Activated naive CD8-positive, alpha-beta T cell treated with anti-CD3 and anti-CD28 coated beads, Interleukin-2, amount 10 ng/mL, durations not matched to agents 7 days and 5 days (primary cell): Measurements from ENCODE around the gene PHACTR3. TPM values are rescaled to one million over a fixed set of nuclear protein-coding genes. Genes with fewer than 3 reads are reported as not detected.

ENCODE experiments used
- ATAC-seq: fragments of 150-1000 bp; cut with Tn5 transposase; one replicate; pipeline ENCODE4 v1.10.0; 2021; ENCODE audit warnings: low read depth, moderate library complexity
- POLR2A ChIA-PET: fragments of 350-600 bp; sonication (Branson Sonifier 250); formaldehyde crosslinking; loops from one replicate; lab custom pipeline; 2021; ENCODE audit warnings: antibody characterized with exemption; lab: Charles Lee
- DNase-seq: peaks from one replicate; pipeline ENCODE4 v3.0.0; 2021
- H3K27ac Mint-ChIP-seq: one replicate; pipeline ENCODE4 v1.8.0; 2022; ENCODE audit warnings: mild to moderate bottlenecking, mixed read lengths
- H3K27me3 Mint-ChIP-seq: one replicate; pipeline ENCODE4 v1.8.0; 2022; ENCODE audit warnings: mild to moderate bottlenecking, moderate library complexity, mixed read lengths
- H3K36me3 Mint-ChIP-seq: one replicate; pipeline ENCODE4 v1.8.0; 2021; ENCODE audit warnings: mild to moderate bottlenecking, mixed read lengths
- H3K4me1 Mint-ChIP-seq: one replicate; pipeline ENCODE4 v1.8.0; 2021; ENCODE audit warnings: mixed read lengths
- H3K4me3 Mint-ChIP-seq: one replicate; pipeline ENCODE4 v1.8.0; 2022; ENCODE audit warnings: mild to moderate bottlenecking, moderate library complexity, mixed read lengths
- H3K9me3 Mint-ChIP-seq: one replicate; pipeline ENCODE4 v1.8.0; 2021; ENCODE audit warnings: mixed read lengths
- total RNA-seq, 2 experiments: library from RNA; stranded (reverse); gene quantifications; one replicate each; pipeline ENCODE4 v1.2.3, GENCODE V29; 2021

The PHACTR3 gene
- total RNA-seq, 2 experiments from 2014 or later: not detected

GRCh38 chr20:59673288-59673997 lies 69.1 kb downstream of the PHACTR3 start:
- Mint-ChIP-seq H3K9me3 (no peaks in the 10 kb centered on the region), H3K4me1 (no peaks in the 10 kb centered on the region), H3K27ac (no peak overlapping the region), H3K4me3 (no peak overlapping the region), H3K36me3 (no peaks in the 10 kb centered on the region), H3K27me3 (peaks cover 4% of the 10 kb centered on the region)
- ATAC-seq: no peak
- POLR2A ChIA-PET: no interaction called here
- DNase-seq: no peak

- Mint-ChIP-seq H3K4me3 (no peak overlapping the region), H3K36me3 (no peaks in the 10 kb centered on the region), H3K9me3 (no peaks in the 10 kb centered on the region), H3K27me3 (peaks cover 4% of the 10 kb centered on the region), H3K27ac (no peak overlapping the region), H3K4me1 (no peaks in the 10 kb centered on the region)
- no peak for DNase-seq
- POLR2A ChIA-PET: no interaction called here
- ATAC-seq: no peak
These were observed 69.7 kb downstream of the PHACTR3 start for GRCh38 chr20:59673998-59674445.

GRCh38 chr20:59676126-59676850 lies 71.9 kb downstream of the PHACTR3 start:
- no peak overlapping the region for H3K4me3 Mint-ChIP-seq
- DNase-seq (no peak), ATAC-seq (no peak)
- H3K27me3 Mint-ChIP-seq: peaks cover 6% of the 10 kb centered on the region
- H3K36me3 Mint-ChIP-seq: no peaks in the 10 kb centered on the region
- H3K4me1 Mint-ChIP-seq: no peaks in the 10 kb centered on the region
- no peaks in the 10 kb centered on the region for H3K9me3 Mint-ChIP-seq
- POLR2A ChIA-PET: no interaction called here
- H3K27ac Mint-ChIP-seq: no peak overlapping the region

- Mint-ChIP-seq H3K27ac (no peak overlapping the region), H3K36me3 (no peaks in the 10 kb centered on the region), H3K4me3 (no peak overlapping the region), H3K27me3 (peaks cover 6% of the 10 kb centered on the region), H3K9me3 (no peaks in the 10 kb centered on the region), H3K4me1 (no peaks in the 10 kb centered on the region)
- ATAC-seq (no peak), DNase-seq (no peak)
- POLR2A ChIA-PET: no interaction called here
These were observed 72.5 kb downstream of the PHACTR3 start for GRCh38 chr20:59676851-59677182.

- H3K36me3 Mint-ChIP-seq: no peaks in the 10 kb centered on the region
- no peak overlapping the region for H3K27ac Mint-ChIP-seq
- no peaks in the 10 kb centered on the region for H3K4me1 Mint-ChIP-seq
- no peak overlapping the region for H3K4me3 Mint-ChIP-seq
- ATAC-seq: no peak
- no peaks in the 10 kb centered on the region for H3K9me3 Mint-ChIP-seq
- no peak for DNase-seq
- POLR2A ChIA-PET: no interaction called here
- peaks cover 6% of the 10 kb centered on the region for H3K27me3 Mint-ChIP-seq
These were observed 73.2 kb downstream of the PHACTR3 start for GRCh38 chr20:59677586-59677985.

GRCh38 chr20:59678288-59678687 lies 73.9 kb downstream of the PHACTR3 start:
- Mint-ChIP-seq H3K27ac (no peak overlapping the region), H3K4me3 (no peak overlapping the region), H3K36me3 (no peaks in the 10 kb centered on the region), H3K9me3 (no peaks in the 10 kb centered on the region), H3K27me3 (peaks cover 6% of the 10 kb centered on the region), H3K4me1 (no peaks in the 10 kb centered on the region)
- no peak for ATAC-seq
- no peak for DNase-seq
- POLR2A ChIA-PET: no interaction called here

GRCh38 chr20:59678951-59679350 lies 74.6 kb downstream of the PHACTR3 start:
- Mint-ChIP-seq H3K36me3 (no peaks in the 10 kb centered on the region), H3K27ac (no peak overlapping the region), H3K4me1 (no peaks in the 10 kb centered on the region), H3K4me3 (no peak overlapping the region), H3K27me3 (peaks cover 6% of the 10 kb centered on the region), H3K9me3 (no peaks in the 10 kb centered on the region)
- ATAC-seq (no peak), DNase-seq (no peak)
- POLR2A ChIA-PET: no interaction called here

GRCh38 chr20:59680148-59680650 lies 75.9 kb downstream of the PHACTR3 start:
- H3K36me3 Mint-ChIP-seq: no peaks in the 10 kb centered on the region
- no peaks in the 10 kb centered on the region for H3K9me3 Mint-ChIP-seq
- ATAC-seq: no peak
- H3K27ac Mint-ChIP-seq: no peak overlapping the region
- H3K4me3 Mint-ChIP-seq: no peak overlapping the region
- H3K4me1 Mint-ChIP-seq: no peaks in the 10 kb centered on the region
- H3K27me3 Mint-ChIP-seq: peaks cover 5% of the 10 kb centered on the region
- POLR2A ChIA-PET: no interaction called here
- DNase-seq: no peak

- no peaks in the 10 kb centered on the region for H3K9me3 Mint-ChIP-seq
- peaks cover 5% of the 10 kb centered on the region for H3K27me3 Mint-ChIP-seq
- H3K4me1 Mint-ChIP-seq: no peaks in the 10 kb centered on the region
- POLR2A ChIA-PET: no interaction called here
- H3K4me3 Mint-ChIP-seq: no peak overlapping the region
- H3K27ac Mint-ChIP-seq: no peak overlapping the region
- DNase-seq (no peak), ATAC-seq (no peak)
- H3K36me3 Mint-ChIP-seq: no peaks in the 10 kb centered on the region
These were observed 76.5 kb downstream of the PHACTR3 start for GRCh38 chr20:59680852-59681251.

- Mint-ChIP-seq H3K9me3 (no peaks in the 10 kb centered on the region), H3K27me3 (peaks cover 2% of the 10 kb centered on the region), H3K4me1 (no peaks in the 10 kb centered on the region), H3K36me3 (no peaks in the 10 kb centered on the region), H3K27ac (no peak overlapping the region), H3K4me3 (no peak overlapping the region)
- ATAC-seq (no peak), DNase-seq (no peak)
- POLR2A ChIA-PET: no interaction called here
These were observed 78.3 kb downstream of the PHACTR3 start for GRCh38 chr20:59682603-59683002.

GRCh38 chr20:59683181-59683580 lies 78.8 kb downstream of the PHACTR3 start:
- POLR2A ChIA-PET: no interaction called here
- no peaks in the 10 kb centered on the region for H3K9me3 Mint-ChIP-seq
- DNase-seq (no peak), ATAC-seq (no peak)
- H3K27ac Mint-ChIP-seq: no peak overlapping the region
- no peak overlapping the region for H3K4me3 Mint-ChIP-seq
- no peaks in the 10 kb centered on the region for H3K4me1 Mint-ChIP-seq
- H3K36me3 Mint-ChIP-seq: no peaks in the 10 kb centered on the region
- H3K27me3 Mint-ChIP-seq: peaks cover 2% of the 10 kb centered on the region

GRCh38 chr20:59684685-59685242 lies 80.4 kb downstream of the PHACTR3 start:
- Mint-ChIP-seq H3K36me3 (no peaks in the 10 kb centered on the region), H3K4me1 (no peaks in the 10 kb centered on the region), H3K27me3 (peaks cover 2% of the 10 kb centered on the region), H3K9me3 (no peaks in the 10 kb centered on the region), H3K4me3 (no peak overlapping the region), H3K27ac (no peak overlapping the region)
- POLR2A ChIA-PET: no interaction called here
- no peak for ATAC-seq
- no peak for DNase-seq

GRCh38 chr20:59686404-59687346 lies 82.3 kb downstream of the PHACTR3 start:
- Mint-ChIP-seq H3K27ac (no peak overlapping the region), H3K9me3 (no peaks in the 10 kb centered on the region), H3K4me1 (no peaks in the 10 kb centered on the region), H3K27me3 (no peaks in the 10 kb centered on the region), H3K36me3 (no peaks in the 10 kb centered on the region), H3K4me3 (no peak overlapping the region)
- POLR2A ChIA-PET: no interaction called here
- no peak for ATAC-seq
- no peak for DNase-seq
